ENCODE data around the gene SVEP1. TPM values are rescaled to one million over a fixed set of nuclear protein-coding genes. Genes with fewer than 3 reads are reported as not detected.

The SVEP1 gene
- polyA plus RNA-seq, 1 experiment, result 34.8 TPM

DNA sequence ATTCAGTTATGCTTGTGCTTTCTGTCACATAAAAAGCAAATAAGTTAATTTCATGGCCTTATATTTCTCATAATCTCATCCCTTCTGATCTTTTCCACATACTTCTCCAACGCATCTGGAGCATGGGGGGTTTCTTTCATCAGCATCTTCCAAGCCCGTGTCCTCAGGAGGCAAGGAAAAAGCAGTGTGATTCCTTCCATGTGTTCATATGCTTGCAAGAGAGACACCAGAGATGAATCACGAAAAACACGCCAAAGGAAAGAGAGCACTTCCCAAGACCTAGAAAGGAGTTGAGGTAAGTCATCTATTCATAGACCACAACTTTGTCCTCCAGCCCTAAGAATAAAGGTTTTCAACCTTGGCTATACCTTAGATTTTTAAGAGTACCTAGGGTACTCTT, 26.0 kb upstream of the SVEP1 start:
- TF ChIP-seq, protein P1, sequence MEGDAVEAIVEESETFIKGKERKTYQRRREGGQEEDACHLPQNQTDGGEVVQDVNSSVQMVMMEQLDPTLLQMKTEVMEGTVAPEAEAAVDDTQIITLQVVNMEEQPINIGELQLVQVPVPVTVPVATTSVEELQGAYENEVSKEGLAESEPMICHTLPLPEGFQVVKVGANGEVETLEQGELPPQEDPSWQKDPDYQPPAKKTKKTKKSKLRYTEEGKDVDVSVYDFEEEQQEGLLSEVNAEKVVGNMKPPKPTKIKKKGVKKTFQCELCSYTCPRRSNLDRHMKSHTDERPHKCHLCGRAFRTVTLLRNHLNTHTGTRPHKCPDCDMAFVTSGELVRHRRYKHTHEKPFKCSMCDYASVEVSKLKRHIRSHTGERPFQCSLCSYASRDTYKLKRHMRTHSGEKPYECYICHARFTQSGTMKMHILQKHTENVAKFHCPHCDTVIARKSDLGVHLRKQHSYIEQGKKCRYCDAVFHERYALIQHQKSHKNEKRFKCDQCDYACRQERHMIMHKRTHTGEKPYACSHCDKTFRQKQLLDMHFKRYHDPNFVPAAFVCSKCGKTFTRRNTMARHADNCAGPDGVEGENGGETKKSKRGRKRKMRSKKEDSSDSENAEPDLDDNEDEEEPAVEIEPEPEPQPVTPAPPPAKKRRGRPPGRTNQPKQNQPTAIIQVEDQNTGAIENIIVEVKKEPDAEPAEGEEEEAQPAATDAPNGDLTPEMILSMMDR (IDR thresholded peaks at IDR 0.05; ENCODE audit: low read depth, low read length), result no peak
- Histone ChIP-seq H3K9me3 (ENCODE audit: control insufficient read depth, insufficient read depth, low read length) (peaks cover 3% of the 10 kb centered on the region; the same call in 1 of the 2 replicates), H3K27me3 (ENCODE audit: control insufficient read depth, insufficient read depth, low read length) (no peaks in the 10 kb centered on the region), H3K27ac (ENCODE audit: low read depth, low read length) (no peak overlapping the region), H3K4me3 (ENCODE audit: low read depth, low read length) (no peak overlapping the region)
- ChIA-PET POLR2A (no interaction called here), CTCF (no interaction called here)
- no peak for DNase-seq (ENCODE audit: low read depth, low spot score)

GRCh38 chr9:110604171-110604601, 24.6 kb upstream of the SVEP1 start:
- H3K4me3 ChIP-seq (ENCODE audit: low read depth, low read length), result no peak overlapping the region
- no peak overlapping the region for H3K27ac ChIP-seq (ENCODE audit: low read depth, low read length)
- TF ChIP-seq, protein P1 (IDR thresholded peaks at IDR 0.05; ENCODE audit: low read depth, low read length), result no peak
- CTCF ChIA-PET, result interaction anchor here (0.6 kb wide), 1 partner anchor 725 kb away, joined by 3 read pairs; no protein-coding TSS in a partner anchor
- no peak for DNase-seq (ENCODE audit: low read depth, low spot score)
- H3K27me3 ChIP-seq (ENCODE audit: control insufficient read depth, insufficient read depth, low read length), result no peaks in the 10 kb centered on the region
- POLR2A ChIA-PET, result no interaction called here
- peaks cover 3% of the 10 kb centered on the region; the same call in 1 of the 2 replicates for H3K9me3 ChIP-seq (ENCODE audit: control insufficient read depth, insufficient read depth, low read length)

DNA sequence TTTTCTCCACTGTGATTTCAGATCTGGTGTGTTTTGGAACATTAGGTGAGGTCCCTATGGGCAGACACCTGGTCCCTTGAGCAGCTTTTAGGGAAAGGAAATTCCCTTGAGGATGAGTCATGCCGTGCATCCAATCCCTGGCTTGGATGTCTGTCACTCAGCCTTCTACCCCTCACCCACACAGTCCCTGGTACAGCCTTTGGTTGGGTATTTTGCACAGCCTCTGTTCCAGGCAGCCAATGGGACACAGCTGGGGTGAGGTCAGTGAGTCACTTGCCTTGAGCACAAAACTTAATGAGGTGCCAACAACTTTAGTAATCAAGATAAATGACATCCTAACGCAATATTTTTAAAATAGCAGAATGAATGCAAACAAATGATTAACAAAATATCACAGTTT, 22.7 kb upstream of the SVEP1 start:
- ChIA-PET CTCF (no interaction called here), POLR2A (no interaction called here)
- no peak overlapping the region for H3K27ac ChIP-seq (ENCODE audit: low read depth, low read length)
- H3K27me3 ChIP-seq (ENCODE audit: control insufficient read depth, insufficient read depth, low read length), result no peaks in the 10 kb centered on the region
- TF ChIP-seq, protein P1 (IDR thresholded peaks at IDR 0.05; ENCODE audit: low read depth, low read length), result no peak
- no peak for DNase-seq (ENCODE audit: low read depth, low spot score)
- no peak overlapping the region for H3K4me3 ChIP-seq (ENCODE audit: low read depth, low read length)
- peaks cover 3% of the 10 kb centered on the region; the same call in 1 of the 2 replicates for H3K9me3 ChIP-seq (ENCODE audit: control insufficient read depth, insufficient read depth, low read length)

- peaks cover 3% of the 10 kb centered on the region; the same call in 1 of the 2 replicates for H3K9me3 ChIP-seq (ENCODE audit: control insufficient read depth, insufficient read depth, low read length)
- no peak overlapping the region for H3K27ac ChIP-seq (ENCODE audit: low read depth, low read length)
- no peak overlapping the region for H3K4me3 ChIP-seq (ENCODE audit: low read depth, low read length)
- TF ChIP-seq, protein P1 (IDR thresholded peaks at IDR 0.05; ENCODE audit: low read depth, low read length), result no peak
- no peak for DNase-seq (ENCODE audit: low read depth, low spot score)
- CTCF ChIA-PET, result interaction anchor here (0.6 kb wide), 1 partner anchor 685 kb away, joined by 8 read pairs; no protein-coding TSS in a partner anchor
- no peaks in the 10 kb centered on the region for H3K27me3 ChIP-seq (ENCODE audit: control insufficient read depth, insufficient read depth, low read length)
- POLR2A ChIA-PET, result no interaction called here
These were observed 21.6 kb upstream of the SVEP1 start for GRCh38 chr9:110601098-110601497.

DNA sequence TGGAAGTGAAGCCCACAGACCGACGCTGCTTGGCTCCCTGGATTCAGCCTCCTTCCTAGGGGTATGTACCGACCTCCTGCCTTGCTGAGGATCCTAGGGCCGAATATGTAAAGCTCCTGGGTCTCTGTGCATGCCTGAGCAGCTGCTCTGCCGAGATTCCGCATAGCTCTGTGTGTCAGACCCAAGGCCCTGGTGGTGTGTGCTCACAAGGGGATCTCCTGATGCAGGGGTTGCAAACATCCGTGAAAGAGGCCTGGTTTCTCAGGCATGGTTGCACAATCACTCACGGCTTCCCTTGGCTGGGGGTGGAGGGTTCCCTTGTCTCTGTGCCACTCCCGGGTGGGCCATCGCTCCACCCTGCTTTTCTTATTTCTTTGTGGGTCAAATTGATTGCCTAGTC, 19.9 kb upstream of the SVEP1 start:
- Histone ChIP-seq H3K27me3 (ENCODE audit: control insufficient read depth, insufficient read depth, low read length) (no peaks in the 10 kb centered on the region), H3K9me3 (ENCODE audit: control insufficient read depth, insufficient read depth, low read length) (no peaks in the 10 kb centered on the region), H3K4me3 (ENCODE audit: low read depth, low read length) (no peak overlapping the region), H3K27ac (ENCODE audit: low read depth, low read length) (no peak overlapping the region)
- DNase-seq (ENCODE audit: low read depth, low spot score), result no peak
- ChIA-PET POLR2A (no interaction called here), CTCF (no interaction called here)
- TF ChIP-seq, protein P1 (IDR thresholded peaks at IDR 0.05; ENCODE audit: low read depth, low read length), result no peak
